PC-3 (cell line): ENCODE measurements around the gene NUP50.

Experiments
- EZH2 ChIP-seq: fragments of 300-600 bp; sonication (generic); IDR thresholded peaks from one replicate; pipeline ENCODE4 v1.6.1; 2017; ENCODE audit warnings: antibody characterized with exemption, mild to moderate bottlenecking, low read length; ENCODE audit not compliant: unreplicated experiment
- EZH2phosphoT487 ChIP-seq: fragments of 300-600 bp; sonication (generic); IDR thresholded peaks from 2 replicates; pipeline ENCODE4 v1.6.1; 2018; ENCODE audit warnings: mild to moderate bottlenecking, antibody characterized with exemption, low read length, borderline replicate concordance
- TF ChIP-seq, protein P1 (sequence below): fragments of 300-600 bp; sonication (generic); conservative IDR thresholded peaks from 2 replicates; pipeline ENCODE4 v1.5.1; 2017; ENCODE audit warnings: antibody characterized with exemption, low read depth, mild to moderate bottlenecking, low read length

GRCh38 chr22:45120440-45120839 lies 43.3 kb upstream of the NUP50 start:
- TF ChIP-seq, protein P1, sequence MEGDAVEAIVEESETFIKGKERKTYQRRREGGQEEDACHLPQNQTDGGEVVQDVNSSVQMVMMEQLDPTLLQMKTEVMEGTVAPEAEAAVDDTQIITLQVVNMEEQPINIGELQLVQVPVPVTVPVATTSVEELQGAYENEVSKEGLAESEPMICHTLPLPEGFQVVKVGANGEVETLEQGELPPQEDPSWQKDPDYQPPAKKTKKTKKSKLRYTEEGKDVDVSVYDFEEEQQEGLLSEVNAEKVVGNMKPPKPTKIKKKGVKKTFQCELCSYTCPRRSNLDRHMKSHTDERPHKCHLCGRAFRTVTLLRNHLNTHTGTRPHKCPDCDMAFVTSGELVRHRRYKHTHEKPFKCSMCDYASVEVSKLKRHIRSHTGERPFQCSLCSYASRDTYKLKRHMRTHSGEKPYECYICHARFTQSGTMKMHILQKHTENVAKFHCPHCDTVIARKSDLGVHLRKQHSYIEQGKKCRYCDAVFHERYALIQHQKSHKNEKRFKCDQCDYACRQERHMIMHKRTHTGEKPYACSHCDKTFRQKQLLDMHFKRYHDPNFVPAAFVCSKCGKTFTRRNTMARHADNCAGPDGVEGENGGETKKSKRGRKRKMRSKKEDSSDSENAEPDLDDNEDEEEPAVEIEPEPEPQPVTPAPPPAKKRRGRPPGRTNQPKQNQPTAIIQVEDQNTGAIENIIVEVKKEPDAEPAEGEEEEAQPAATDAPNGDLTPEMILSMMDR: no peak
- no peak for TF ChIP-seq EZH2
- TF ChIP-seq EZH2phosphoT487: no peak
